GM12891 (cell line): Measurements from ENCODE around the gene KRT86.

Source experiments
- POLR2A ChIP-seq: IDR thresholded peaks from 2 replicates; pipeline ENCODE4 v1.6.1; 2011; ENCODE audit warnings: low read depth, low read length, control low read depth
- SPI1 ChIP-seq: IDR thresholded peaks from 2 replicates; pipeline ENCODE4 v1.6.1; 2011; ENCODE audit warnings: low read depth, low read length, control low read depth
- TAF1 ChIP-seq: IDR thresholded peaks from 2 replicates; pipeline ENCODE4 v1.6.1; 2011; ENCODE audit warnings: low read depth, low read length, control low read depth

DNA sequence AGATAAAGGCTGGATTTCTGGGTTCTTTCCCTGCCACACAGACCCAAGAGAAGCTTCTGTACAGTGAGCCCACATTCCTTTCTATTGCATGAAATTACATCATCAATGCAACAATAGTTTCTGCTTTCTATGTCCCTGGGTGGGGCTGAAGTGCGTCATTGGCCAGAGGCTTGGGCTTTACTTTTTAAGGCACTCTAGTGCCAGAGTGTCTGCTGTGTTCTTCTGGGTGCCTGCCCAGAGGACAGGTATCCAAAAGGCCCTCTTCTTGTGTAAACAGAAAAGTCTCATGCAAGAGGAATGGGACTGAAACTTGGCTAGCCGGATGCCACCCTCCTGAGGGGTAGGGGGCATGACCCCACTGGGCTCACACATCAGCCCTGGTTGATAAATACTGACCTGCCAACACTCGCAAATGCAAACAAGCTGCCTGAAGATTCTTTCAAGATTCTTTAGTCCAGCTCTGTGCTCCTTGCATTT is 5.9 kb downstream of the KRT86 start:
- TF ChIP-seq POLR2A (no peak), TAF1 (no peak), SPI1 (no peak)
